DND-41 (cell line): ENCODE data around the gene MMEL1.

ENCODE experiments used
- ATAC-seq: fragments of 200-7000 bp; cut with Tn5 transposase; 3 replicates; pipeline ENCODE4 v1.9.1; 2021; ENCODE audit warnings: low read depth; ENCODE audit not compliant: insufficient read depth
- DNase-seq: peaks from one replicate; pipeline ENCODE4 v3.0.0-alpha.2; 2020
- H2AFZ ChIP-seq: 2 replicates; pipeline ENCODE4 v1.6.0; 2012; ENCODE audit warnings: low read depth, low read length
- H3K27ac ChIP-seq: 2 replicates; pipeline ENCODE4 v1.5.1; 2012; ENCODE audit warnings: low read length, inconsistent platforms
- H3K27me3 ChIP-seq: fragments of 200-600 bp; sonication (generic); 2 replicates; pipeline ENCODE4 v1.6.0; 2012; ENCODE audit warnings: low read length, mild to moderate bottlenecking, inconsistent platforms; ENCODE audit not compliant: insufficient read depth, poor library complexity
- H3K36me3 ChIP-seq: 2 replicates; pipeline ENCODE4 v1.5.1; 2012; ENCODE audit warnings: low read length, inconsistent platforms; ENCODE audit not compliant: insufficient read depth
- H3K4me1 ChIP-seq: 2 replicates; pipeline ENCODE4 v1.5.1; 2012; ENCODE audit warnings: mild to moderate bottlenecking, low read length; ENCODE audit not compliant: insufficient read depth
- H3K4me2 ChIP-seq: 2 replicates; pipeline ENCODE4 v1.6.0; 2012; ENCODE audit warnings: mild to moderate bottlenecking, moderate library complexity, low read length, inconsistent platforms; ENCODE audit not compliant: insufficient read depth
- H3K4me3 ChIP-seq, 2 experiments: fragments of 200-600 bp in 1 of 2; shearing (Covaris generic) in 1 of 2; 2 replicates each; pipeline ENCODE4 v1.5.1; 2012 to 2016; ENCODE audit warnings: inconsistent platforms in 2 of 2, low read length in 2 of 2, mild to moderate bottlenecking in 2 of 2, low read depth in 1 of 2, moderate library complexity in 1 of 2
- H3K79me2 ChIP-seq: 2 replicates; pipeline ENCODE4 v1.6.0; 2012; ENCODE audit warnings: low read length, inconsistent platforms; ENCODE audit not compliant: insufficient read depth
- H3K9ac ChIP-seq: 2 replicates; pipeline ENCODE4 v1.6.0; 2012; ENCODE audit warnings: low read depth, mild to moderate bottlenecking, inconsistent platforms, low read length, moderate library complexity
- H3K9me3 ChIP-seq: 2 replicates; pipeline ENCODE4 v1.5.1; 2012; ENCODE audit warnings: low read length, moderate library complexity, mild to moderate bottlenecking, inconsistent platforms; ENCODE audit not compliant: insufficient read depth, severe bottlenecking
- H4K20me1 ChIP-seq: 2 replicates; pipeline ENCODE4 v1.6.0; 2012; ENCODE audit warnings: low read length; ENCODE audit not compliant: insufficient read depth
- CTCF ChIP-seq: IDR thresholded peaks from 2 replicates; pipeline ENCODE4 v1.5.1; 2012; ENCODE audit warnings: borderline replicate concordance, low read length, moderate library complexity, mild to moderate bottlenecking; ENCODE audit not compliant: poor library complexity, severe bottlenecking; ENCODE audit errors: extremely low read depth
- EZH2 ChIP-seq: IDR thresholded peaks from 3 replicates; pipeline ENCODE4 v1.6.1; 2012; ENCODE audit warnings: borderline replicate concordance, low read depth, mild to moderate bottlenecking, moderate library complexity, low read length, inconsistent platforms; ENCODE audit not compliant: severe bottlenecking

Gene MMEL1

GRCh38 chr1:2584686-2585317, 48.0 kb downstream of the MMEL1 start:
- Histone ChIP-seq H3K9me3 (no peaks in the 10 kb centered on the region), H3K4me1 (peaks cover 22% of the 10 kb centered on the region), H2AFZ (no peak overlapping the region), H3K27me3 (no peaks in the 10 kb centered on the region), H4K20me1 (peaks cover 14% of the 10 kb centered on the region; the same call in 1 of the 2 replicates), H3K36me3 (no peaks in the 10 kb centered on the region; the same call in 1 of the 2 replicates), H3K4me2 (peak overlapping the region; percentile 75), H3K9ac (peak overlapping the region; percentile 93), H3K27ac (peak overlapping the region; percentile 86), H3K79me2 (0 out of 2 replicates have a peak, but pooled peaks cover 3% of the 10 kb centered on the region), H3K4me3 (peak overlapping the region in 1 of 2 experiments; percentile 95; a peak in 3 of 4 replicates)
- DNase-seq, result no peak
- no peak for ATAC-seq
- TF ChIP-seq EZH2 (no peak), CTCF (no peak)

GRCh38 chr1:2583871-2584351, 48.9 kb downstream of the MMEL1 start:
- Histone ChIP-seq H3K4me1 (peaks cover 22% of the 10 kb centered on the region), H2AFZ (no peak overlapping the region), H3K4me3 (no peak overlapping the region), H3K27ac (no peak overlapping the region), H3K4me2 (no peak overlapping the region), H4K20me1 (peaks cover 7% of the 10 kb centered on the region; the same call in 1 of the 2 replicates), H3K79me2 (0 out of 2 replicates have a peak, but pooled peaks cover 3% of the 10 kb centered on the region), H3K9ac (no peak overlapping the region), H3K9me3 (no peaks in the 10 kb centered on the region), H3K36me3 (no peaks in the 10 kb centered on the region; the same call in 1 of the 2 replicates), H3K27me3 (no peaks in the 10 kb centered on the region)
- no peak for DNase-seq
- TF ChIP-seq EZH2 (no peak), CTCF (no peak)
- ATAC-seq, result no peak

GRCh38 chr1:2583331-2583791, 49.5 kb downstream of the MMEL1 start:
- Histone ChIP-seq H3K4me1 (peaks cover 22% of the 10 kb centered on the region), H3K9ac (no peak overlapping the region), H3K4me2 (no peak overlapping the region), H3K9me3 (no peaks in the 10 kb centered on the region), H3K4me3 (no peak overlapping the region), H2AFZ (no peak overlapping the region), H3K27me3 (no peaks in the 10 kb centered on the region), H4K20me1 (peaks cover 5% of the 10 kb centered on the region; the same call in 1 of the 2 replicates), H3K79me2 (0 out of 2 replicates have a peak, but pooled peaks cover 3% of the 10 kb centered on the region), H3K27ac (no peak overlapping the region), H3K36me3 (no peaks in the 10 kb centered on the region; the same call in 1 of the 2 replicates)
- ATAC-seq (no peak), DNase-seq (no peak)
- no peak for TF ChIP-seq EZH2
- TF ChIP-seq CTCF, result no peak
